Lung microvascular endothelial cell (primary cell): ENCODE data around the gene FLRT1. TPM values are rescaled to one million over a fixed set of nuclear protein-coding genes. Genes with fewer than 3 reads are reported as not detected.

ENCODE experiments used
- DNase-seq, 2 donors: peaks; one replicate each; pipeline versions ENCODE4 v3.0.0 to v3.0.0-alpha.2; 2010; ENCODE audit warnings: low read depth in 2 of 2
- total RNA-seq: library from RNA; depleted of rRNA; stranded (reverse); fragments of >200 nt; gene quantifications from 2 replicates; pipeline ENCODE4 v1.2.1, GENCODE V29; 2014

The FLRT1 gene
- total RNA-seq, 1 donor from 2014 or later: not detected

DNA sequence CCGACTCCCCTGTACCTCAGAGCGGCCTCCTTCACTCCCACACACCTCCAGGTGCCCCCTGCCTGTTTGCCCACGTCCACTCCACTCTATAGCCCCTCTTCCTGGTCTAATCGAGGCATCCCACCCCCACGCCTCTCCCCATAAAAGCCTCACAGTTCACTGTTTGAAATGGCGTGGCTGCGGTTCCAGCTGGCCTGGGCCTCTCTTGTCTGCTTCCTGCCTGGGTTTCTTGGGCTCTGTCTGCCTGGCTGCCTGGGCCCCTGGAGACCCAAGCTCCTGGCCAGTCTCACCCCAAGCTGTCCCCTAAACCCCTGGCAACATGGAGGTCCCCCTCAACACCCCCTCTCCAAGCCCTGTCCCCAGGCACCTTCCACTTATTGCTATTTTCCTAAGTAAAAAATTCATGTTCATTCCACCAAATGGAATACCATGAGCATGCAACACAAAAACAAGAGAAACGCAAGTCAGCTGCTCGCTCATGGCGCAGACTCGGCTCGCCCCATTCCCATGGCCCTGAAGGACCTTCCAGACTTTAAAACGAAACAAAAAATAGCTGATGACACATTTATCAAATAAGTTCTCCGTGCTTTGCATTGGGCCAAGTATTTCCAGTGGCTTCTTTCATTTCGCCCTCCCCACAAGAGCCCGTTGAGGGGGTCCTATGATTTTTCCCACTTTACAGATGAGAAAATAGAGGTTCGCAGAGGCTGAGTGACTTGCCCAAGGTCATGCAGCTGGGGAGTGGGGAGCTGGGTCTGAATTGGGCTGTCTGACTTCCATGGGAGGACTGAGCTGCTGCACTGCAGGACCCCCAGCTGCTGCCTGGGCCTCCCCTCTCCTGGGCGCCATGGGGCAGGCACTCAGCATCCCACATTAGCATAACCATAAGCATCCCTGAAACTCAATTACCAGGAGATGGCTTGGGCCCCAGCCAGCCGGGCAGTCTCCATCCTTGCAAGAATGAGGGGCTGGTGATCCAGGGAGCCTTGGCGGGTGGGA is 11.7 kb upstream of the FLRT1 start:
- no peak for DNase-seq

DNA sequence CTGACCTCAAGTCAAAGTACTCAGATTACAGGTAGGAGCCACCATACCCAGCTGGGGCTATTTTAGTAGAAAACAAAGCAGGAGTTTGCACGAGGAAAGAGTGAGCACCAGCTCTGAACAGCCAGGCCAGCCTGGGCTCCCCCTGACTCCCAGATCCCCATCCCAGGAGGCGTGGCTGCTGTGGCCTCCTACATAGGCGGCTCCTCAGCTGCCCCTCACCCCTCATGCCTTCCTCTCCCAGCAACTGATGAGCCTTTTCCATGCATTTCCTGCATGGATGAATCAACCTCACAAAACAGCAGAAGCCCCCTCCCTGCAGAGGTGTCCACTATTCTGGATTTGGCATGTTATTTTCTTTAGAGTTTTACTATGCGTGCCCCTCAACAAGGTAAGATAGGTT is 10.5 kb upstream of the FLRT1 start:
- peak in 1 of 2 donors; percentile 22 for DNase-seq

DNA sequence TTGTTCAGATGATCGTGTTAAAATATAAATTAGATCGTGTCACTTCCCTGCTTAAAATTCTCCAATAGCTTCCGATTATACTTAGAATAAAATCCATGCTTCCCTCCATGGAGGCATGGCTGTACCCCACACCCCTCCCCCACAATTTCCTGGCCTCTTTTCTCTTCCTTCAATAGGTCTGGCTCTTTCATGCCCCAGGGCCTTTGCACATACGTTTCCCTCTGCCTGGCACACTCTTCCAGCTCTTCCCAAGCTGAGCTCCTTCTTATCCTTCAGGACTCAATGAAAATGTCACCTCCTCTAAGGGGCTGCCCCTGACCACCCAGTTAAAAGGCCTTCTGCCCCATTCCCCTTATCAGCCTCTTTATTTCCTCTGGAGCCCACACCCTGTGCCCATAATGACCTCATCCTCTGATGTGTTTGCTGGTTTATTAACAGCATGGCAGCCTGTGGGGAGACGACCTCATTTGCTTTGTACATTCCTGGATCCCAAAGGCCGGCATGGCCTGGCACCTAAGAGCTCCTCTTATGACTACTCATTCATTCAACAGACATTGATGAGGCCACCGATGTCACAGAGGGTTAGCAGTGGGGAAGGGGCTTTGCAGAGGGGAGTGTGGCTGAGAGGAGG is 9.0 kb upstream of the FLRT1 start:
- no peak for DNase-seq

DNA sequence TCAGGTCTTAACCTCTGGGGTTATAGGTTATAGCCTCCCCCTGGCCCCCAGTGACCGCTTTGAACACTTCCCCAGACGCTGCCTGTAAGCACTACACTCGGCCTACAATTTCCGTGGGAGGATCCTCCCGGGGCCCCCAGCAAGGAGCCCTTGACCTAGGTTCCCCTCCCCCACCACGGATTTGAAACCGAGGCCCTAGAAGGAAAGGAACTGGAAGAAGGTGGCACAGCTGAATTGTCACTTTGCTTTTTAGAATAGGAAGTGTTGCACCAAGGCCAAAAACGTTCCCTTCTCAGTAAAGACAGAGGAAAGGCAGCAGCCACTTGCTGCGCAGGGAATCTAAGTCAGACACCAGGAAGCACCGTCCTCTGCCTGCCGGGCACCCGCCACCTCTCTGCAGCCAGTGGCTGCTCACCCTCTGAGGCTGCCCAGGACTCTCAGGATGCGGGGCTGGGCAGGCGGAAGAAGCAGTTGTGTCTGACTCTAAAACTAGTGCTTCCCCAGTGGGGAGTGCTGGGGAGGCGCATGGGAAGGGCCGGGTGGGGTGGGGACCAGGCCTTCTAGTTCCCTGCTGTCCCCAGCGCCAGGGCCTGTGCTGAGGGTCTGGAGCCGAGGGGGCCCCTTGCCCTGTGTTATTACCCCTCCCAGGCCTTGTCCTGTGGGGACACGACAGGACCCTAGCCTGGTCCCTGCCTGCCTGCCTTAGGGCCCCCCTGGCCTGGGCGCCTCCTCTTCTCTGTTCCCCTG is 7.9 kb upstream of the FLRT1 start:
- no peak for DNase-seq

DNA sequence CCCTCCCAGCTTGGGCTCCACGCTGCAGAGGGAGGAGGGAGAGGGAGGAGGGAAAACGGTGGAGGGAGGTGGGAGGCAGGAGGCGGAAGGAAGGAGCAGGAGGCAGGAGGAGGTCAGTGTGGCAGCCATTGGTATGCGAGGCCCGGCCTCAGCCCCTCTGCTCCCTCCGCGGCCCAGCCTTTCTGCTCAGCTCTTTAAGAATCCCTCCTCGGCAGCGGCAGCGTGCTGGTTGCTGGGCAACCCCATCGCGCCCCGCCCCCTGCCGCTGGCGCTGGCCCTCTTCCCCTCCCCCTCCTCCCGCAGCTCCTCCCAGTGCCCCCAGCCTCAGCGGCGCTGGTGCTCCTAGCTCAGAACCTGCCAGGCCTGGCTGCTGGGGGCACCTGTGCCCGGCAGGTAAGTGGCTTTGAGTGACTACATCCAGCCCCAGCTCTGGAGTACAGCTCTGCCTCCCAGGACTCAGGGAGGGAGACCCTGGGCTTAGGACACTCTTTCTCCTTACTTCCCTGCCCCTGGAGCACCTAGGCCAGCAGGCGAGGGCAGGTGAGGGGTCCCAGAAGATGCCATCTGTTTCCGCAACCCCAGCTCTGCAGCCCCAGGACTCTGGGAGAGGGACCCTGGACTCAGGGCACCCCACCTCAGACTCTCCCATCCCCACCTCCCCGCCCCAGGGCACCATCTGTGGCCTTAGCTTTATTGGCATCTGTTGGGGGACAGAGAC is 7.2 kb upstream of the FLRT1 start:
- DNase-seq: peak in 1 of 2 donors; percentile 10

DNA sequence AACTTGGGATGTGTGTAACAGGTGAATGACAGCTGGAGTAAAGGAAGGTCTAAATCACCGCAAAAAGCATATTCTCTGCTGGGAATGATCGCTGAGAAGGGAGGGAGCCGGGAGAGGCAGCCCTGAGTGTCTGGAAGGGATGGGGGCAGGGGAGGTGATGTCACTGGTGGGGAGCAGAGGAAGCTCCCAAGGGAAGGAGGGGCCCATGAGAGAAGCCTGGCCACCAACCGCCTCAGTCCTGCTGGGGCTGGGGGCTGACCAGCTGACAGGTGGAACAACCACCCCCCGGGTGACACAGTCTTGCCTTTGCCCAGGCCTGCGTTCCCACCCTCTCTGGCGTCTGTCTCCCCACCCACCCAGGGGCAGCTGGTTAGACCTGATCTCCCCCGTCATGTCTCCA is 6.0 kb upstream of the FLRT1 start:
- no peak for DNase-seq

DNA sequence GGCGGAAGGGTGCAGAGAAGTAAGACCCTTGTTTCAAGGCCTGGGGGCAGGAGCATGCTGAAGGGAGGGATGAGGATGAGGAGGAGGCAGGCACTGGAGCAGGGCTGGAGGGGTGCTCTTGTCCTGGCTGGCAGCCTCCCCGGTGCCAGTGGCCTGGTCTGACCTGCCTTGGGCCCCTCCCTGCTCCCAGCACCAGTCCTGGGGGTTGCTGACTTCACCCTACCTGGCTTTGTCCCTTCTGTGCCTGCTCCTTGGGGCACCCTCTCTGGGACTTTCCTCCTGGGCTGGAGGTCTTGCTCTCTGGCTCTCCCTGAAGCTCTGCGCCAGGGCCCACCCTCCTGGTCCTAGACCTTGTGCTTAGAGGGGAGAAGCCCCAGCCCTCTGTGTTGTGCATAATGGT is 4.7 kb upstream of the FLRT1 start:
- DNase-seq: no peak

DNA sequence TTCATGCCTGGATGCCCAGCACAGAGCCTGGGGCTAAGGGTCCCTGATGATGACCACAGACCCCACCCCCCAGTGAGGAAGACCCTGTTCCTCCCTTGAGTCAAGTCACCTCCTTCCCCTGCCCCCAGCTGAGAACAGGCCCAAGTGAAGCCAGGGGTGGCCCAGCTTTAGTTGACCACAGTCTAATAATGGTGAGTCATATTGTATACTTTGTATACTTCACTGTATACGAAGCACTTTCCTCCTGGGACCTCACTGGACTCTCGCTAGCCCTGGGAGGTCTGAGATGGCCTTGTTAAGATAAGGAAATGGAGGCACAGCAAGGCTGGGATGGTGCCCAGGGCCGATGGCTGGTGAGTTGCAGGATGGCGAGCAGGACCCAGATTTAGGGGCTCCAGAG is 3.7 kb upstream of the FLRT1 start:
- DNase-seq: no peak

DNA sequence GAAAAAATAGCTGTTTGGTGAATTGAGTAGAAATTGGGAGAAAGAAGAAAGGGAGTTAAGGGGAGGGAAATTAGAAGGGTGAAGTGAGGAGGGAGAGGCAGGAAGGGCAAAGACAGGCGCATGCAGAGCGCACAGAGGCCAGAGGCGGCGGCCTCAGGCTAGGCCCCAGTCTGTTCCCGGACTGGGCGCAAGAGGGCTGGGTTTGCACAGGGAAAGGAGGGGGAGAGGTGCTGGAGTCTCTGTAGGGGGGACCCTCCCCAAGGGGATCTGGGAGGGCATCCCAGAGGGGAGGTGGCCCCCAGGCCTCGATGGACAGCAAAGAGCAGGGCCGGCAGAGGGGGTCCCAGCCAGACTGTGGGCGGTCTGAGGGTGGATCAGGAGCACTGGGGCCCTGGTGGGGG is 1.3 kb upstream of the FLRT1 start:
- no peak for DNase-seq

DNA sequence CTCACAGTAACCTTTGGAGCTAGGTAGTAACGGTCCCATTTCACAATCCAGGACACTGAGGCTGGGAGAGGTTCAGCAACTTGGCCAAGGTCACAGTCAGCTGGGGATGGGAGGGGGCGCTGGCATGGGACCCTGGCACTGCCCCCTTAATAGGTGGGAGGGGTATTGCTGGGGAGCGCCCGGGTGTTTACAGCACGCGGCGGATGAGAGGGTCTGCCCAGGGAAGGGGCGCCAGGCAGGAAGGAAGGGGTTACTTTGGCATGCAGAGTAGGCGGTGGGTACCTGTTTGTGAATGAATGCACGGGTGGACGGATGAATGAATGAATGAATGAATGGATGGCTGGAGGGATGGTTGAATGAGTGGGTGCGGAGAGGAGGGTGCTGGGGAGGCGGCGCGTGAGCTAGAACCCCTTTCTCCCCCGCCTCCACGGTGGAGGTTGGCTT is 628 bp upstream of the FLRT1 start:
- no peak for DNase-seq

DNA sequence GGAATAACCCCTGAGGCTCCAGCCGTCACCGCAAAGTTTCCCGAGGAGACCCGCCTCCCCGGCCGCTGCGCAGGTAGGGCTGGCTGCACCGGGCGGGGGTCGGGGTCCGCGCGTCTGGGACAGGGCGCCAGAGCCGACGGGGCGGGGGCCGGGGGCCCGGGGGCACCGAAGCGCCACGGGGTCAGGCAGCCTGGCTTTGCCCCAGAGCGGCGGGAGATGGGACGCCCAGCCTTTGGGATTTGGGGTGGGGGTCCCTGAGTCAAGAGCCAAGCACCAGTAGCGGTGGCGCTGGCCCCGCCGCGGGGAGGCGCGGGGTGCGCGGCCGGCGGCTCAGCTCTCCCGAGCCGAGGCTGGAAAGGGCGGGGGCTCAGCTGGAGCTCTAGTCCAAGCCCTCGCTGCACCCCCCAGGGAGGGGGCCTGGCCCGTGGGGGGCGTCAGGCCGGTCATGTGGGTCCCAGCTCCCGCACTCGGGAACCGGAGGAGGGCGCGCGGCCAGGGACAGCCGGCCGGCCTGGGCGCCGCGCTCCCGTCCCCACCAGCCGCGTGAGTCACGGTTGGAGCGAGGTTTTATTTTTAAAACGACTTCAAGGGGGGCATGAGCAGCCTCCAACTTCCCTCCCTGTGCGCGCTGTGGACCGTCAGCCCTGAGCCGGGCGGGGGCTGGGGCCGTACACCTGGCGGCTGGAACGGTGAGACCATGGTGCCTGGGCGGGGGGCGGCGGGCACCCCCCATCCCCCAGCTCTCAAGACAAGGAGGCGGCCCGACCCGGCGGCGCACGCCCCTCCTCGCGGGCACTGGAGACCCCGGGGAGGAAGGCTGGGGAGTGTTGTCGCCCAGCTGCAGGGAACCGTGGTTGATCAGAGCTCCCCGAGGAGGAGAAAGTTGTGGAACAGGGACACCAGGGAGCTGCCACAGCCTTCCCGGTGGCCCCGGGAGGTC is 626 bp downstream of the FLRT1 start:
- DNase-seq: peak; percentile 15 to 32

DNA sequence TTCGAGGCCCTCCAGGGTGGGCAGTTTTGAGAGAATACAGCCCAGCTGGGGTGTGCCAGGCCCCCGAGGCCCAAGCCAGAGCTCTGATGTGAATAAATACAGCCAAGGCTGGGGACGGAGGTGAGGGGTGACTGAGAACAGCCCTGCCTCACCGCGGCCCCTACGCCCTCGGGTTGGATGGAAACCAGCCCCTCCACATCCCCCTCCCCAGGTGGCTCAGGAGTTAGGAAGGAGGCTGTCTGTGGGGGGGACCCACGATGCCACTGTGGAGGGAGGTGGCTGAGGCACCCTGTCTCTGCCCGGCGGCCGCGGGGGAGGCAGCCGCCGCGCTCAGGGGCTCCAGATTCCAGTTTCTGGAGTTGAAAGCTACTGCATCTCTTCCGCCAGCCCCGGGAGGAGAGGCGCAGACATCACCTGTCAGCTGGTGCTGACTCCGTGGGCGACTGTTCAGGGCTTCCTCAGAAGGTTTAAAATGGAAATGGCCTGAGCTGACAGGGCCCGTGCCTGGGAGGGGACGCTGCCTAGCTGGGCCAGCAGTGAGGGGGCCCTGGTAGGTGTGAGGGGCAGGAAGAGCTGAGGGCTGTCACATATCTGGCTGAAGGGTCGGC is 1.4 kb downstream of the FLRT1 start:
- DNase-seq: no peak

DNA sequence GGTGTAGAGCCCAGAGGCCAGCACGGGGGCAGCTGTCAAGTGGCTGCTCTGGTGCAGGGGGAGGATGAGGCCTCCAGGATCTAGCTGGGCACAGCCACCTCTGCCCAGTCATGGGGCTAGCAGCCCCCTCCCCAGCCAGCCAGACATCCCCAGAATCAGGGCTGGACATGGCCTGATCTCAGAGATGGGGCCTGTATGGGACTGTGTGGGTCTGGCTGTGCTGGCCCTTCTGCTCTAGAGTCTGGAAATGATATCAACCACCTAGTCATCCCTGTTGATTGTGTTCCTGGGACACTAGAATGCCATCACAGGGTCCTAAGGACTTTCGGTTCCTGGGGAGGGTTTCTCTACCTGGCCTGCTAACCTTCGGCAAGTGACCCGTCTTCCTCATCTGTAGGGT is 2.8 kb downstream of the FLRT1 start:
- DNase-seq: no peak

DNA sequence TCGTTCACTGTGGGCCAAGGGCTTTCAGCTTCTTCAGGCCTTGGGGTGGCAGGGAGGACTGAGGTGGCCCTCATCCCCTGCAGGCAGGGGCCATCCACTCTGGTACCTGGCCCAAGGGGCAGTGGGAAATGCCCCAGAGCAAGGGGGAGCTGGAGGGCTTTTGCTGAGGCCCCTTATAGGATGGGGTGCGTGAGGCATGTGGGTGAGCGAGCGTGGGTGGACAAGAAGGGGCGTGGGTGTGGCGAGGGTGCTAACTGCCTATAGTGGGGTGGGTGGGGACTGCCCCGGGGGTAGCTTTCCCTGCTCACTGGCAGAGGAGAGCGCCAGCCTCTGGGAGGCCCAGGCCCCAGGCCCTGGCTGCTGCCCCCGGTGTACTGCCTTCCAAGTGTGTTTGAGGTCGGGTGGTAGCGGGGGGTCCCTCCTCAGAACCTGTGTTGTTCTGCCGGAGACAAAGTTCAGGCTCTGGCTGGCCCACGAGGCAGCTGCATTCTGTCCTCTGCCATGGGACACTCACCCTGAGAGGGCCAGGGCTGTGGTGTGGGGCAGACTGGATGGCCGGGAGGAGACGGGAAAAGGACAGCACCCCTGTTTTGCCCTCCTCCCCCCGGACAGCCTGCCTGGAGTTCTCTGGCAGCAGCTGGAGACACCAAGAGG is 3.4 kb downstream of the FLRT1 start:
- DNase-seq: no peak

DNA sequence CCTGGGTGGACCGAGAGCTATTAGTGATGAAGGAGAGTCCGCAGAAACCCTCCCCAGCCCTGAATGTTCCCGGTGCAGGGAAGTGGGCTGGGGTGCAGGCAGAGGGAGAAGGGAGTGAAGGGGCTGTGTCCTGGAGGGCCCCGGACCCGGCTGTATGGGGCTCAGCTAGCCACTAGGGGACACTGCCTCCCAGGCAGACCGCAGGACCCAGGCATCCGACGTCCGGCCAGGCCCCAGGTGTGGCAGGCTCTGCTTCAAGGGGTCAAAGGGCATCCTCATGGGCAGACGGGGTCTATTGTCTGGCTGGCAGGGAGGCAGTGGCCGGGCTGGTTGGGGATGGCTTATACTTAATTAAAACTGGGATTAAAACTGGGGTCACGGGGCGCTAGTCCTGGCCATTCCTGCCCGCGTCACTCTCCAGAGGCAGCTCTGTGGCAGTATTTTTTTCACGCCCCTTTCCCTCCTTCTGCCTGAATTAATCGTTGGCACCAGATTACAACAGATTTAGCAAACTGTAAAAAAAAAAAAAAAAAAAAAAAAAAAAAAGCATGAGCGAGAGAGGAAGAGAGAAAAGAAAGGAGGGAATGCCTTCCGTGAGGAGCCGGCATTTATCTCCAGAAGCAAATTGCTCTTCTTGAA is 5.1 kb downstream of the FLRT1 start:
- peak in 1 of 2 donors; percentile 16 for DNase-seq

DNA sequence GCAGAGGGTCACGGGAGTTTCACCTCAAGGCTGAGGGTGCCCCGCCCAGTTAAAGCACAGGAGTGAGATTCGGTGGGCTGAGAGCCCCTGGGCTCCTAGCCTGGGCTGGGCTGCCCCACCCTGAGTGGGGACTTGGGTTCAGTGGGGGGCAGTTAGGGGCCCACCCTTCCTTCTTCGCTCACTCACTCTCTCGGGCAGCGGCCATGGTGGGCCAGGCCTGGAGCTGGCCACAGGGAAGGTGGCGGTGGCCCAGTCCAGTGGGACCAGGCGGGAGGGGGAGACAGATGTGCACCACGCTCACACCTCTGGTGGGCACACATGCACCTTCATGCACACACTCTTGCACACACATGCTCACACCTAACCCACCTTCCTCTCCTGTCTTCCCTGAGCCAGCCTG is 6.1 kb downstream of the FLRT1 start:
- DNase-seq: no peak

DNA sequence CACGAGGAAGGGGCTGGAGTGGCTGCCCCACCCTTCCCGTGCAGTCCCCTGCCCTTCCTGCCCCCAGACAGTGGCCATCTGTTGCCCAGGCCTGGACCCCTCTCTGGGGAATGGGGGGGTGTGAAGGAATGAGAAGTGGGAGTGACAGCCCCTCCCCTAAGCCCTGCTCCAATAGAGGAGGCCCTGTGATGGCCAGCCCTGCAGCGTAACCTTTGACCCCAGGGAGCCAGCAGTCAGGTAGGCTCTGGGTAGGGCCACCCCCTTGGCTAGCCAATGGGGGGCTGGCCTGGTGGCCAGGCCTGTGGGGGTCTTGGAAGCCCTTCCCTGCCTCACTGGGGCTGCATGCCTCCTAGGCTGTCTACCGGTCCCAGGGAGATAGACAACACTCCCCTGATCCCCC is 6.6 kb downstream of the FLRT1 start:
- DNase-seq: no peak

DNA sequence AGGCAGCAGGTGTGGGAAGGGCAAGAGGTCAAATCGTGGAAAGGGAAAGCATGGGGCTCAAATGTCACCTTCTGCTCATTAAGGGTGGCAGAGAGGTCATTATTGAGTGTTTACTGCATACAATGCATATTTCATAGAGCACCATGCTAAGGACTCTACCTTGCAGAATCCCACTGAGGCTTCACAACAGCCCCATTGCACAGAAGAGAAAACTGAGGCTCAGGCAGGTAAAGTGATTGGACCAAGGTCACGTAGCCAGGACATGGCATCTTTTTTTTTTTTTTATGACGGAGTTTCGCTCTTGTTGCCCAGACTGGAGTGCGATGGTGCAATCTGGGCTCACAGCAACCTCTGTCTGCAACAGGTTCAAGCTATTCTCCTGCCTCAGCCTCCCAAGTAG is 7.8 kb downstream of the FLRT1 start:
- DNase-seq: no peak
